RCC 7860 (cell line): ENCODE measurements around the gene TARBP2.

Experiments
- DNase-seq: peaks from one replicate; pipeline ENCODE4 v3.0.0-alpha.2; 2015; ENCODE audit warnings: low spot score
- FAIRE-seq: peaks from 2 replicates; lab custom pipeline; 2012; peaks lifted over from hg19 to GRCh38; lab: Jason Lieb, UNC

TARBP2 gene, protein sequence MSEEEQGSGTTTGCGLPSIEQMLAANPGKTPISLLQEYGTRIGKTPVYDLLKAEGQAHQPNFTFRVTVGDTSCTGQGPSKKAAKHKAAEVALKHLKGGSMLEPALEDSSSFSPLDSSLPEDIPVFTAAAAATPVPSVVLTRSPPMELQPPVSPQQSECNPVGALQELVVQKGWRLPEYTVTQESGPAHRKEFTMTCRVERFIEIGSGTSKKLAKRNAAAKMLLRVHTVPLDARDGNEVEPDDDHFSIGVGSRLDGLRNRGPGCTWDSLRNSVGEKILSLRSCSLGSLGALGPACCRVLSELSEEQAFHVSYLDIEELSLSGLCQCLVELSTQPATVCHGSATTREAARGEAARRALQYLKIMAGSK

DNA sequence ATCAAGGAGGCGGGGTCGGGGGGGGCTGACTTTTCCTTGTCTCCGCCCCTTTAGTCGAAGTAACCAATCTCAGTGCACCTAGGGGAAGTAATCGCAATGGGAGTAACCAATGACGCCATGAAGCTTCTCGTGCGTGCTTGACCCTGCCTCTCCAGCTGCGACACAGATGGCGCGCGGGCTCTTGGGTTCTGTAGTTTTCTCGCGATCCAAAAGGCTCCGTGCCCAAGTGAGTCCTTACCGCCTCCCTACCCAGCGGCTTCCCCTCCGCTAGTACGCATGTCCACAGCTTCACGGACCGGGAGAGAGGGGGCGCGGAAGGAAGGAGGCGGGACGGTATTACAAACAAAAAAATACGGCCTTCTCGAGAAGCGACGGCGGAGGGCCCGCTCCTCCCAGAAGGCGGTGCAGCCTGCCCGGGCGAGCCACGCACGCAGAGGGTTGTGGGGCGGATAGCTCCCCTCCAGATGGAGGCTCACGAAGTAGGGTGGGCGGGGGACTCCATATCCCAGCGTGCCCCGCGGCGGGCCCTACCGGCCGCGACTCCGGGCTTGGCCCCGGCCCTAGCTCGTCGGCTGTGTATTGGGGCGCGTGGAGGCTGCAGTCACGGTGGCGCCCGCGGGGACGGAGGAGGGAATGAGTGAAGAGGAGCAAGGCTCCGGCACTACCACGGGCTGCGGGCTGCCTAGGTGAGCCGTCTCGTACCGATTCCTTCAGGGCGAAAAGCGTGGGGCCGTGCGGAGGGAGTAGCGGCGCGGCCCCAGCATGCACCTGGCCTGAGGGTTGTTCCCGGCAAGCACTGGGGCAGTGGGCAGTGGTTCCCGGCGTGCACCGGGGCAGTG lies at the start of gene TARBP2:
Gene TARBP2 (plus strand): TSS at position 508 of the 839 bp plus-strand sequence. CDS start 126 bp downstream, at position 634.
- FAIRE-seq = peak; percentile 93
- DNase-seq = peak; percentile 98

DNA sequence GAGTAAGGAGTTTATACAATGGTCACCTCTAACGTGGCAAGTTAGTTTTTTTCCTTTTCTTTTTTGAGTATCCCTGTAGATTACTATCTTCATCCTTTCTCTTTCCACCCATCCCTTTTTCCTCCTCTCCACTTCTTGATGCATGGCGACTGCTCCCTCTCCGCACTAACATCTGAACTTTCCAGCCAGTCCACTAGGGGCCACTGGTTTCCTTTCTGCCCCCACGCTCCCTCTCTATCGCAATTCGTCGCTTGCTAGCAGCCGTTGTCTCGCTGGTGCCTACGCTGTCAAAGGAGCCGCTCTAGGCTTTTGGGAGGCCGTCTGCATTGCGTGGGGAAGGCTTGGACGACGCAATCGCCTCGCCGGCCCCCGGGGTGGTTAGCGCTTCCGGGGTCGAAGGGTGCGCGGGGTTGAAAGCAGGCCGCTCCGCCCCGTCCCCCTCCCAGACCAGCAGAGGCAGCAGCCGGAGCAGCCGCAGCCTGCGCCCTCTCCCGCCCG lies 49.4 kb upstream of the TARBP2 start, which contains the start of gene PCBP2:
Gene PCBP2 (plus strand): TSS at position 442 of the 498 bp plus-strand sequence. CDS start 2,699 bp downstream, outside the sequence.
- peak; percentile 97 for DNase-seq
- peak; percentile 84 for FAIRE-seq

DNA sequence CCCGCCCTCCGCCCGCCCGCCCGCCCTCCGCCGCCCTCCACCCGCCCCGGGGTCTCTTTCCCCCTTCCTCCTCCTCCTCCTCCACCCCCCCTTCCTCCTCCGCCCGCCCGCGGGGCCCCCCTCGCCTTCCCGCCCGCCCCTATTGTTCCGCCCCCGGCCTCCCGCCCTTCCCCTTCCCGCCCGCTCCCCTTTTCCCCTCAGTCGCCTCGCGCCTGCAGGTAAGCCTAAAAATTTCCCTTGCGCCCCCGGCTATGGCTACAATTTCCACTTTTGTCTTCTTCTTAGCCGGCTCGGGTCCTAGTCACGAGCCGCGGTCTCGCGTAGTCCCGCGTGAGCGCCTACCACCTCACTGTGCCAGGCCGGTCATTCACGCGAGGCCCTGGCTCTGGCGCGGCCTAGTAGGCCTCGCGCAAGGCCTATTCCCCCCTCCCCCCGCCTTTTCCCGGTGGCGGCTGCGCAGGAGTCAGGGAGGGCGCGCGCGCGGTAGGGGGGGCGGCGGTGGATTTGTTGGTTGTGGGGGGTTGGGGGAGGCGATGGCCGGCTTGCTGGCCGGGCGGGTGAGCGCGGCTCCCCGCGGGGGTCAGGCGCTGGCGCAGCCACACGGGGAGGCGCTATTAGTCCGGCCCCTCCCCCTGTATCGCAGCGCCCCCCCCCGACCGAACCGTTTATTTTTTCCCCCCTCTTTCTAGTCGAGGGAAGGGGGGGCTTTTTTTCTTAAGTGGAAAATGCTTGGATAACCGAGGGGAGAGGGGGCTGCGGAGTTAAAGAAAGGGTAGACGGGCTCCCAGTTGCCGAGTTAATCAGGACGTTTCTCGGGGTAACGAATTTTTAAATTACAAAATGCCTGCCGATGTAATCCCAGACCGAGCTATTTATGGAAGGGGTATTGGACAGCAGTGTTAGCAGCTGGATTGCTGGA lies 48.7 kb upstream of the TARBP2 start:
- FAIRE-seq = no peak

DNA sequence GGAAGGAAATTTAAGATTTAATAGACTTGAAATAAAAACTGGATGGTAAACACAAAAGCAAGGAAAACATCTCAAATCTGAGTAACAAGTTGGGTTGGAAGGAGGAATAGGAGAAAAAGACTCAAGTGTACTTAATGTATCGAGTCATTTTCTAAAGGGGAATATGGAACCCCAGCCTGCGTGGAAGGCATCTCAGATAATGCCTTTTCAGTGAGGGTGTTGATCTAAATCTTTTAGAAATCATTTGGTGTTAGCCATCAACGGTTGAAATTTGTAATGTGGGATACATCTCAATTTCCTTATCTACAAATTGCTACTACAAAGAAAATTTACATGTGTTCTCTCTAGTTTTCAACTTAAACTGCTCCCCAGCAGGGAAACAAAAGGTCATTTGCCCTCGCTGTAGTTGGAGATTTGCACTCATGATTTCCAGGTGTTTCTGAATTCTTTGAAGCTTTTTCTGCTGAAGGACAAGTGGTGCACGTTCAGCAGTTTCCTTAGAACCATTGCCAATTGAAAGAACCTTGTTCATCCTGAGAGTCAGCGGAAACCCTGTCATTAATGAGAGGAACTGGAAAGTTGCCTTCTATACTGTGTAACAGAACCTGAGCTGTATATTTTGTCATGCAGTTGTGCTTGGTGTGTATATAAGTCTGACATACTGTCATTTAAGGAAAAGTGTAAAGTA lies 47.0 kb upstream of the TARBP2 start:
- FAIRE-seq (no peak), DNase-seq (no peak)

More for the DNA sequence above, 48.7 kb upstream of the TARBP2 start:
- peak; percentile 61 for DNase-seq

DNA sequence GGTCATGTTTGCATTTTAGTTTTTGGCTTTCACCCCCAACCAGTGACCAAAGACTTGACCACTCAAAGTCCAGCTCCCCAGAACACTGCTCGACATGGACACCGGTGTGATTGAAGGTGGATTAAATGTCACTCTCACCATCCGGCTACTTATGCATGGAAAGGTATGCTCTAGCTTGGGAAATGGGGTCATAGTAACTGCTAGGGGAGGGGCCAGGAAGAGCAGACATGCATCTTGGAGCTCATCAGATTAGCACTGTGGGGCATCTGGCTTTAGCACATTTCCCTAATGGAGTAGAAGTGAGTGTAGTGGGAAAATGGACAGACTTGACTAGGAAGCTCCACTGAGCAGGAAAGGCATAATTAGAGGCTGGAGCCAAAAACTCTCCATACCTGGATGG lies 46.4 kb upstream of the TARBP2 start:
- DNase-seq (no peak), FAIRE-seq (no peak)

DNA sequence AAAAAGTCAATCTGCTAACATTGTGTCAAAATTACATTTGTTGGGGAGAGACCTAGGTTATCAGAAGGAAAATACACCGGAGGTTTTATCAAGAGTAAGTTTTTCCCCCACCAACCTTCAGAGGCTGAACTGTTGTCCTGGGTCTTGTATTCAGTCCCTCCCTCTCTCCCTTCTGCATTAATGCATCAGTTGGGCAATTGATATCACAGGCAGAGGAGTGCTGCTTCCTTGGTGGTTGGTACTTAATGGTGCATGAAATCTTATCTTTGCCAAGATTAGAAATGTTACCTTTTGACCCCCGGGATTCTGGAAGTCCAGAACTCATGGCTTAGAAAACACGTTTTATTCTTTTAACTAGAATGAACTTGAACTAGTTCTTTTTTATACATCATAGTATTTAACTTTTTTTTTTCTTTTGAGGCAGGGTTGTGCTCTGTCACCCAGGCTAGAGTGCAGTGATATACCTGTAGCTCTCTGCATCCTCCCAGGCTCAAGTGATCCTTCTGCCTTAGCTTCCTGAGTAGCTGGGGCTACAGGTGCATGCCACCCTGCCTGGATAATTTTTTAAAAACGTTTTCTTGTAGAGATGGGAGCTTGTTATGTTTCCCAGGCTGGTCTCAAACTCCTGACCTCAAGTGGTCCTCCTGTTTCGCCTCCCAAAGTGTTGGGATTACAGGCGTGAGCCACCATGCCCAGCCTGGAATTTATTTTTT lies 44.3 kb upstream of the TARBP2 start:
- peak; percentile 31 for DNase-seq
- FAIRE-seq = peak; percentile 73

DNA sequence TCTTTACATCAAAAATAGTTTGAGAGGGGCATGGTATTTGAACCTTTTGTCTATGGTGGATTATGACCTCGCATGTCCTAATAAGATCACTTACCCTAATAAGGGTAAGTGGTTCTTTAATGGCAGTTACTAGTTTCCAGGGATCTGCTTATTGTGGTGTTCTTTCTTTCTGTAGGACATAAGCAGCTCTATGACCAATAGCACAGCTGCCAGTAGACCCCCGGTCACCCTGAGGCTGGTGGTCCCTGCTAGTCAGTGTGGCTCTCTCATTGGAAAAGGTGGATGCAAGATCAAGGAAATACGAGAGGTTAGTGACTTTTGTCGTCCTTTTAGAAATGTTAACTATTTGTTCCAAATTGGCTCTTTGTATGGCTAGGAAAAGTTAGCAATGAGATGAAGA lies 42.0 kb upstream of the TARBP2 start:
- DNase-seq (no peak), FAIRE-seq (no peak)

DNA sequence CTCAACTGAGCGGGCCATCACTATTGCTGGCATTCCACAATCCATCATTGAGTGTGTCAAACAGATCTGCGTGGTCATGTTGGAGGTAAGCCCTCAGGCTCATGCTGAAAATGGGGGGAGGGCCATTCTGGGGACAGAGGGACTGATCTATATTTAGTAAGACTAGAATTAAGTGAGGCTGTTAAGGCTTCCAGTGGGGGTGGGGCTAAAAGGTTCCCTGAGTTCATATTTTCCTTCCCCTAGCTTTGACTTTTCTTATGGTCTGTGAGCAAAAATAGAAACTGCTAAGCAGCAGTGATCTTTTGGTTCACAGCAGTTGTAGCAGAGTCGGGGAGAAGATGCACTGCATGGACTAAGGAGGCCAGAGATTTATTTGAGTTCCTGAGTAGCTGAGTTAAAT lies 40.0 kb upstream of the TARBP2 start:
- FAIRE-seq = no peak
- DNase-seq = no peak

DNA sequence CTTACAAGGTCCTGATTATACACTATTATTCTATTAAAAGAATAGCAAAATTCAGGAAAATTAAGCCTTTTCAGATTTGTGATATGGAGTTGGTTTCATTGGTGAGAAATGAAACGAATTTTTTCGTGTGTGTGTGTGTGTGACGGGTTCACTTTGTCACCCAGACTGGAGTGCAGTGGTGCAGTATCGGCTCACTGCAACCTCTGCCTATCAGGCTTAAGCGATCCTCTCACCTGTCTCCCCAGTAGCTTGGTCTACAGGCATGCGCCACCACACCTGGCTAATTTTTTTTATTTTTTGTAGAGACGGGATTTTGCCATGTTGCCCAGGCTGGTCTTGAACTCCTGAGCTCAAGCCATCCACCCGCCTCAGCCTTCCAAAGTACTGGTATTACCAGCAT lies 39.5 kb upstream of the TARBP2 start:
- DNase-seq = no peak
- no peak for FAIRE-seq

DNA sequence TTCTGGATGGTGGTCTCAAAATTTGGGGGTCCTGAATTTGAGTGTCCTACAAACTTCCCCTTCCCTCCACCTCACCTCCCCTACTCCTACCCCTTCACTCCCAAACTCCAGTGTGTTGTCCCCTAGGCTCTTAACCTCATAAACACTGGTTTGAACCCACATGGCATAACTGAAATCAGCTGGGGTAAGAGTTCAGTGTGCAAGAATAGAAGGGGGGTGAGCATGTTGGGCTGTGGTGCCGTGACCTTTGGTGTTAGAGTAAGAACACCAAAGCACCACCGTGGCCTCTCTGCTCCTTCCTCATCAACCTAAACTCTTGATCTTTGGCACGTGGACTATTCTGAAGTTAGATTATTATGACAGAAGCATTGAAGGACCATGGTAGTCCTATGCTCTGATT lies 38.1 kb upstream of the TARBP2 start:
- no peak for FAIRE-seq

DNA sequence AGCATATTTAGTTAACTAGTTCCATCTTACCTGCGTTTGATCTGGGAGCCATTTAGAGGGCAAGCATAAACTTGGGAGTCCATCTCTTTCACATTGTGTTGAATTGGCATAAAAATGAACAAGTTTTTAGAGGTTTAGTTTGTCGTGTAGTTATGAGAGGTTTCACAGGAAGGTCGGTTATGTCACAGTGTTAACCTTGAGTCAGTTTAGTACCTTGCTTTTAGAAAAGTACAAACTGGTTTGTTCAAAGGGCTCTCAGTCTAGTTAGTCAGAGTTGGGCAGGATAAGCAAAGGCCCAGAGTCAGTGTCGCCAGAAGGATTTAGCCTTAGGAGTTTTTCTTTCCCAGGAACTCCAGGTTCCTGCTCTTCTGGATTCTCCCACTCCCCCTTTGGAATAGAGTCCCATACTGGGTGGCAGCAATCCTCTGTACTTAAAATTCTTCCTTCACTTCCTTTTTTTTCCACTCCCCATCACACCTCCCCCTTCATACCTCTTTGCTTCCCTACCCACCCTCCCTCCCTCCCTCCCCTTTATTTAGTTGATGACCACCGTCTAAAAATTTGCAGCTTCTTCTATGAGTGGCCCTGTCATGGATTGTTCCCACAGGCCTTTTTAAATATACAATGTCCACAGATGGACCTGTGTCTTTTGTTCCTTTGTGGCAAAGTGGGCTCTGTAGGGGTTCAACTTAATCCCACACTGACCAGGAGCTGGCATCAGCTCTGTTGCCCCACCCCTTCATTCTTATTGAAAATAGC lies 37.1 kb upstream of the TARBP2 start:
- no peak for DNase-seq
- no peak for FAIRE-seq

More for the DNA sequence above, 38.1 kb upstream of the TARBP2 start:
- no peak for DNase-seq

DNA sequence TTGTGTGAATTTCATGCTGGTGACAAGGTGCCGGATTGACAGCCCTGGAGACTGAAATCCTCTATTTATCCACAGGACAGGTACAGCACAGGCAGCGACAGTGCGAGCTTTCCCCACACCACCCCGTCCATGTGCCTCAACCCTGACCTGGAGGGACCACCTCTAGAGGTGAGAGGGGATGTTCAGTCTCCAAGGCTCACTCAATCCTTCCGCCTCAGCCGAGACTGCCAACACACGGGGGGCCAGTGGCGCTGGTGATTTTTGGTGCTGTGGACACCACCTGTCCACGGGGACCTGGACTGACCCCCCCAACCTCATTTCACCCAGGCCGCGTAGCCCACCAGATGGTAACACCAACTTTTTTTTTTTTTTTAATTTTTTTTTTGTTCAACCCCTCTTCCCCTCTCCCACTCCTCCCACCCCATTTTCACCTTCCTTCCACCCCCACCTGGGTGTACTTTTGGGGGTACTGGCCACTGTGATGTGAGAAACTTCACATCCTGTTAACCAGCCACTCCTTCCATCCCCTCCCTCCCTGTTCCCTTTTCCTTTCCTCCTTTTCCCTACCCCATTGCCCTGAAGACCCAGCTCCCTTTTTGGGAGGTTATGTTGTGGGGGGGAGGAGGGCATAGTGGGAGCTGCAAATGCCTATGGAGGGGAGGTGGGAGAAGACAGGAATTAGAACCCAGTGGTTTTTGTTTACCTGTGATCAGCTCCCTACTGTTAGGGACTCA lies 36.2 kb upstream of the TARBP2 start:
- no peak for DNase-seq
- FAIRE-seq = no peak

DNA sequence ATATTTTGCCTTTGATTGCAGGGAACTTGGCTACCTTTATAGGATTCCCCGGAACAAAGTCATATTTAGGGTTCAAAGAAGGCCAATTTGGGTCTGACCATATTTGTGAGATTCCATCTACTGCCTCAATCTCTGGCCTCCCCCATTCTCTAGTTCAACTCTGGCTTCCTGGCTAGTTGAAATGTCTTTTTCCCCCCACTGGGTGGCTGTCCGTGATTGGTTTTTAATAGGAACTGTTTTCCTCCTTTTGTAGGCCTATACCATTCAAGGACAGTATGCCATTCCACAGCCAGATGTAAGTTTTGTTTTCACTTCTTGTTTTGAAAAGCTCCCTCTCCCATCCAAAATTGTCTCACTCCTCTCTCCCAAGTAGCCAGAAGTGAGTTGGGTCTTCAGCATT lies 35.4 kb upstream of the TARBP2 start:
- FAIRE-seq (no peak), DNase-seq (no peak)

DNA sequence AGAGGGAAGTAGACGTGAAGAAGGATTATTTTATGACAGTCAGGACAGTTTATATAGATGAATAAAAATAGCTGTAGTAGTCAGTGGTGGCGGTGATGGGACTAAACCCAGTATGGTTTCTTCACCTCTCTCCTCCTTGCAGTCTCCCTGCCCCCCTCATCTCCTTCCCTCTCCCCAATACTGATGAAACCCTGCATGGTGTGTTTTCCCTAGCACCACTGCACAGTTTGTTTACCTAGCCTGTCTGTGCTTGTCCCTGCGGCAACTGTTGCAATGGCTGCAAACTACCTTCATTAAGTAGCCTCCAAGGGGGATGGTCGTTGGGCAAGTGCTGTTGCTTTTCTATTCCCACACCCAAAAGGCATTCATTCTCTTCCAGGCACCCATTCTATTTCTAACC lies 34.4 kb upstream of the TARBP2 start:
- FAIRE-seq (no peak), DNase-seq (no peak)

DNA sequence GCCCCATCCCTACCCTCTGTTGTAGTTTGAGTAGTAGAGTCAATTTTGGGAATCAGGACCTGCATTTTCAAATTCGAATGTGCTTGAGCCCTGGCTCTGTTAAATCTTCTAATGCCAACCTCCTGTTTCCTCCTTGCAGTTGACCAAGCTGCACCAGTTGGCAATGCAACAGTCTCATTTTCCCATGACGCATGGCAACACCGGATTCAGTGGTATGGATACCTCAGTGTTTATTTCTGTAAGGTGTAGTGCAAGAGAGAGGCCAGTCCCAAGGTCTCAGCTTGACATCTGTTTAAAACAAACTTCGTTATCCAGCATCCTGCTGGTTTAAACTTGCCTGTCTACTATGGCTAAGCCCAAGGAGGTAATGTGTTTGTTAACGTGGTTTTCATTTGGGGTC lies 34.0 kb upstream of the TARBP2 start:
- FAIRE-seq = no peak
- no peak for DNase-seq

DNA sequence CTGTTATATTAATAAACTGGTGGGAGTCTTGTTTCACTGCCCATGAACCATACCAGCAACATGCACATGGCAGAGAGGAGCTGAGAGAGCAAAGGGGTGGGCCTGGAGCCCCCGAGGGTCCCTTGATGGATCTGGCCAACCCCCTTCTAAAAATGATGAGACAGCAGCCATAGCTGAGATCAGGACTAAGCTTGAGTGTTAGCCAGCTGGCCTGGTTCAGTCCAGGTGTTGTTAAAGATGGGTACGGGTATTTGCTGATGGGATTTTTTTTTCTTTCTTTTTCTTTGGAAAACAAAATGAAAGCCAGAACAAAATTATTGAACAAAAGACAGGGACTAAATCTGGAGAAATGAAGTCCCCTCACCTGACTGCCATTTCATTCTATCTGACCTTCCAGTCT lies 33.2 kb upstream of the TARBP2 start:
- DNase-seq = no peak
- no peak for FAIRE-seq

DNA sequence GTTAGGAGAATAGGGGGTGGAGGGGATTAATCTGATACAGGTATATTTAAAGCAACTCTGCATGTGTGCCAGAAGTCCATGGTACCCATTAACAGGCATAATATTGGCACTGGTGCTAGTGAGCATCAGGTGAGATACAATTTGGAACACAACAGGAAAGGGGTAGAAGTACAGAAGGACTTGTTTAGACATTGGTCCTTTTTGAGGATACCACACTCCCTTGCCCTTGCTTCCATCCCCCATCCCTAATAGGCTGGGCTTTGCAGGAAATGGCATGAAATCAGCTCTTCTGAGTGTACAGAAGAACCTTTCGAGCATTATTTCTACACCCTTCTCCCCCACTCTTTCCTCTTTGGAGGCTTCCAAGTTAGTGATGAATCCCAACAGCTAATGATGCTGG lies 32.8 kb upstream of the TARBP2 start:
- FAIRE-seq = no peak

DNA sequence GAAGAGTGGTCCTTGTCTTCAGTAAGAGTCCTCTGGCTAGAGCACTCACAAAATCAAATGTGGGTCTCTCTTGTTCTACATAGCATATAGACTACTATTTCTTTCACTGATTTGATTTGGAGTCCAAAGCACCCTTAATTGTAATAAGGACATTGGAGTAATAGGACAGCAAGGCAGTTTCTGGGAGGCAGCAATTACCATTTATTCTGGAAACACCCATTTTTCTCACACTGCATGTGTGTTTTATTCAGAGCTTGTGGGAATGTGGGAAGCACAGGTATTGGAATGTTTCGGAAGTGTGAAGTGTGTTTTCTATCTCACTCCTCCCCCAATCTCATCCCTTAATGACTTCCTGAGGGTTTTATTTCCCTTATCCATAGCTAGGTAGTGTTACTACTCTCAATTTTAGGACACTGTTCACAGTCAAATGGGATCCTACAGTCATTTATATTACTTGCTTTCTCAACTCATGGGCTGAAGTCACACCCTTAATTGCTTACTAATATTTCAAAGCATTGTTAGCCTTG lies 29.0 kb upstream of the TARBP2 start:
- FAIRE-seq = no peak
- no peak for DNase-seq

More for the DNA sequence above, 32.8 kb upstream of the TARBP2 start:
- no peak for DNase-seq
